ENCODE measurements around the gene AGBL1. TPM values are rescaled to one million over a fixed set of nuclear protein-coding genes. Genes with fewer than 3 reads are reported as not detected.

AGBL1 gene
- total RNA-seq, 1 donor from 2014 or later: not detected

GRCh38 chr15:86162641-86163040, 83.0 kb downstream of the AGBL1 start:
- intact Hi-C loops (cut with micrococcal nuclease): no loop called here

GRCh38 chr15:86163816-86164215, 84.1 kb downstream of the AGBL1 start:
- intact Hi-C loops (cut with micrococcal nuclease): no loop called here

GRCh38 chr15:86164232-86164898, 84.7 kb downstream of the AGBL1 start:
- intact Hi-C loops (cut with micrococcal nuclease): no loop called here

- intact Hi-C loops (cut with micrococcal nuclease): no loop called here
Observed at GRCh38 chr15:86165265-86166211, 85.9 kb downstream of the AGBL1 start.

GRCh38 chr15:86167841-86168240, 88.2 kb downstream of the AGBL1 start:
- intact Hi-C loops (cut with micrococcal nuclease): no loop called here

GRCh38 chr15:86178845-86179244, 99.2 kb downstream of the AGBL1 start:
- intact Hi-C loops (cut with micrococcal nuclease): no loop called here

GRCh38 chr15:86183596-86184491, 104.2 kb downstream of the AGBL1 start:
- intact Hi-C loops (cut with micrococcal nuclease): loop anchor here (10.0 kb wide), 1 partner anchor 329 kb away; no protein-coding TSS in a partner anchor

- intact Hi-C loops (cut with micrococcal nuclease): no loop called here
Observed at GRCh38 chr15:86193716-86194380, 114.2 kb downstream of the AGBL1 start.

- intact Hi-C loops (cut with micrococcal nuclease): no loop called here
Observed at GRCh38 chr15:86197770-86198169, 118.1 kb downstream of the AGBL1 start.

GRCh38 chr15:86199467-86200145, 119.9 kb downstream of the AGBL1 start:
- intact Hi-C loops (cut with micrococcal nuclease): no loop called here

- intact Hi-C loops (cut with micrococcal nuclease): no loop called here
Observed at GRCh38 chr15:86201313-86202008, 121.8 kb downstream of the AGBL1 start.

- intact Hi-C loops (cut with micrococcal nuclease): no loop called here
Observed at GRCh38 chr15:86203462-86203861, 123.8 kb downstream of the AGBL1 start.

GRCh38 chr15:86205096-86205495, 125.4 kb downstream of the AGBL1 start:
- intact Hi-C loops (cut with micrococcal nuclease): no loop called here

- intact Hi-C loops (cut with micrococcal nuclease): no loop called here
Observed at GRCh38 chr15:86213420-86213819, 133.7 kb downstream of the AGBL1 start.

GRCh38 chr15:86213888-86214287, 134.2 kb downstream of the AGBL1 start:
- intact Hi-C loops (cut with micrococcal nuclease): no loop called here

- intact Hi-C loops (cut with micrococcal nuclease): no loop called here
Observed at GRCh38 chr15:86221119-86221518, 141.4 kb downstream of the AGBL1 start.

GRCh38 chr15:86229306-86229705, 149.6 kb downstream of the AGBL1 start:
- intact Hi-C loops (cut with micrococcal nuclease): no loop called here

- intact Hi-C loops (cut with micrococcal nuclease): loop anchor here (5.0 kb wide), 1 partner anchor 527 kb away; no protein-coding TSS in a partner anchor
Observed at GRCh38 chr15:86229936-86230335, 150.3 kb downstream of the AGBL1 start.
